GM10266 (cell line): ENCODE measurements around the gene CCDC183.
"Not testable (repeated sequence)": the region's sequence is repeated elsewhere in the genome, so short reads cannot be mapped to it uniquely, and the experiment has no call there.

Source experiments
- DNase-seq: peaks from one replicate; pipeline ENCODE4 v3.0.0; 2012; ENCODE audit errors: extremely low spot score
- TF ChIP-seq, protein P1 (sequence below): IDR thresholded peaks from 2 replicates; pipeline ENCODE4 v1.5.1; 2012; ENCODE audit warnings: mild to moderate bottlenecking, low read depth; ENCODE audit not compliant: control insufficient read depth, insufficient read depth; ENCODE audit errors: missing control alignments

Gene CCDC183

DNA sequence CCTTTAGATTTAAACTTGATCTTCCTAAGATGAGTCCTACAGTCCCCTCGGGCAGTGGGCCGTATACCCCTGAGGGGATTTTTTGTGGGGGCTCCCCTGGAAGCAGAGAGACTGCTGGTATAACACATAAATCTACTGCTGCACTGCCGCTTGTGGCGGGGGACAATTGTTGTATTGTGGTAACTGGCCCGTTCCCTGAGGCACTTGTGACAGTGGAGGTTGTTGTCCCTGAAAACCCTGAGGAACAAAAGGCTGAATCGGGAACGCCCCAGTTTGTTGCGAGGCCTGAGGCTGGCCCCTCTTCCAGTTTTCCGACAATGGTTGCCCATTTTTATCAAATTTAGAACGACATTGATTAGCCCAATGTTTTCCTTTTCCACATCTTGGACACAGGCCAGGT lies 9.7 kb upstream of the CCDC183 start:
- TF ChIP-seq, protein P1, sequence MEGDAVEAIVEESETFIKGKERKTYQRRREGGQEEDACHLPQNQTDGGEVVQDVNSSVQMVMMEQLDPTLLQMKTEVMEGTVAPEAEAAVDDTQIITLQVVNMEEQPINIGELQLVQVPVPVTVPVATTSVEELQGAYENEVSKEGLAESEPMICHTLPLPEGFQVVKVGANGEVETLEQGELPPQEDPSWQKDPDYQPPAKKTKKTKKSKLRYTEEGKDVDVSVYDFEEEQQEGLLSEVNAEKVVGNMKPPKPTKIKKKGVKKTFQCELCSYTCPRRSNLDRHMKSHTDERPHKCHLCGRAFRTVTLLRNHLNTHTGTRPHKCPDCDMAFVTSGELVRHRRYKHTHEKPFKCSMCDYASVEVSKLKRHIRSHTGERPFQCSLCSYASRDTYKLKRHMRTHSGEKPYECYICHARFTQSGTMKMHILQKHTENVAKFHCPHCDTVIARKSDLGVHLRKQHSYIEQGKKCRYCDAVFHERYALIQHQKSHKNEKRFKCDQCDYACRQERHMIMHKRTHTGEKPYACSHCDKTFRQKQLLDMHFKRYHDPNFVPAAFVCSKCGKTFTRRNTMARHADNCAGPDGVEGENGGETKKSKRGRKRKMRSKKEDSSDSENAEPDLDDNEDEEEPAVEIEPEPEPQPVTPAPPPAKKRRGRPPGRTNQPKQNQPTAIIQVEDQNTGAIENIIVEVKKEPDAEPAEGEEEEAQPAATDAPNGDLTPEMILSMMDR, result no peak
- no peak for DNase-seq

- DNase-seq, result not testable (repeated sequence)
Observed at GRCh38 chr9:136786983-136787382, 9.2 kb upstream of the CCDC183 start.

GRCh38 chr9:136787690-136788400 lies 8.3 kb upstream of the CCDC183 start:
- DNase-seq, result peak; percentile 65
- TF ChIP-seq, protein P1, result peak; percentile 88

- not testable (repeated sequence) for DNase-seq
Observed at GRCh38 chr9:136788644-136789522, 7.3 kb upstream of the CCDC183 start.

DNA sequence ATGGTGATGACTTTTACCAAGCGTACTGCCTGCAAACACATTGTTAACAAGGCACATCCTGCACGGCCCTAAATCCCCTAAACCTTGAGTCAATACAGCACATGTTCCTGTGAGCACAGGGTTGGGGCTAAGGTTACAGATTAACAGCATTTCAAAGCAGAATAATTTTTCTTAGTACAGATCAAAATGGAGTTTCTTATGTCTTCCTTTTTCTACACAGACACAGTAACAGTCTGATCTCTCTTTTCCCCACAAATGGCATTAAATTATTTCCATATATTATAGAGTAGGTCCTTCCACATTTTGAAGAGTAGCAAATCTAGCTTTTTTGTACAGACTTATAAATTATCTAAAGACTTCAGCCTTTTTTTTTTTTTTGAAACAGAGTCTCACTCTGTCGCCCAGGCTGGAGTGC lies 6.6 kb upstream of the CCDC183 start:
- no peak for DNase-seq
- TF ChIP-seq, protein P1, result no peak

GRCh38 chr9:136790640-136791515 lies 5.3 kb upstream of the CCDC183 start, which contains the start of gene TMEM141:
Gene TMEM141 (plus strand): TSS chr9:136791344. CDS start chr9:136791371, 27 bp downstream.
- TF ChIP-seq, protein P1, result no peak

GRCh38 chr9:136791516-136792276 lies 4.4 kb upstream of the CCDC183 start:
- peak; percentile 31 for DNase-seq
- TF ChIP-seq, protein P1, result peak; percentile 68

More at GRCh38 chr9:136790640-136791515, 5.3 kb upstream of the CCDC183 start, which contains the start of gene TMEM141:
- peak; percentile 99 for DNase-seq
